Endothelial cell of umbilical vein (primary cell): ENCODE data around the gene SLC17A9. TPM values are rescaled to one million over a fixed set of nuclear protein-coding genes. Genes with fewer than 3 reads are reported as not detected.

Experiments
- BruUV-seq: library from RNA; stranded (reverse); fragments of 400-500 nt; replicated peaks from 2 replicates; lab custom pipeline; 2021; lab: Mats Ljungman, UMichigan
- CTCF ChIA-PET: fragments of 300-600, 350-600 bp; sonication (Branson Sonifier 250); formaldehyde crosslinking; loops from one replicate; lab custom pipeline; 2021; ENCODE audit warnings: antibody characterized with exemption, inconsistent platforms; lab: Charles Lee
- POLR2A ChIA-PET: fragments of 300-600, 350-600 bp; sonication (Branson Sonifier 250); formaldehyde crosslinking; loops from one replicate; lab custom pipeline; 2021; ENCODE audit warnings: antibody characterized with exemption, inconsistent platforms; lab: Charles Lee
- DNase-seq: peaks from one replicate; pipeline ENCODE4 v3.0.0-alpha.2; 2011; ENCODE audit warnings: low read depth, low spot score
- FAIRE-seq: peaks from 2 replicates; lab custom pipeline; 2011; peaks lifted over from hg19 to GRCh38; lab: Jason Lieb, UNC
- H2AFZ ChIP-seq: 2 replicates; pipeline ENCODE4 v1.6.0; 2012; ENCODE audit warnings: low read depth, low read length, control low read depth, inconsistent platforms
- H3K27ac ChIP-seq: 2 replicates; pipeline ENCODE4 v1.5.1; 2011; ENCODE audit warnings: low read depth, mild to moderate bottlenecking, control low read depth, low read length, moderate library complexity; ENCODE audit not compliant: insufficient read depth
- H3K27me3 ChIP-seq, 2 experiments: 2 replicates each; pipeline versions ENCODE4 v1.6.0 to v1.6.1; 2011; ENCODE audit warnings: low read length in 2 of 2, mixed read lengths in 1 of 2; ENCODE audit not compliant: control insufficient read depth in 2 of 2, insufficient read depth in 2 of 2
- H3K36me3 ChIP-seq, 2 experiments: 2 replicates in 1 of 2; 3 replicates in 1 of 2; pipeline ENCODE4 v1.5.1; 2011; ENCODE audit warnings: low read length in 2 of 2, mild to moderate bottlenecking in 1 of 2, moderate library complexity in 1 of 2; ENCODE audit not compliant: control insufficient read depth in 2 of 2, insufficient read depth in 2 of 2; ENCODE audit errors: extremely low read depth in 1 of 2
- H3K4me1 ChIP-seq: 3 replicates; pipeline ENCODE4 v1.5.1; 2011; ENCODE audit warnings: mild to moderate bottlenecking, low read length; ENCODE audit not compliant: control insufficient read depth, insufficient read depth; ENCODE audit errors: extremely low read depth
- H3K4me2 ChIP-seq: 2 replicates; pipeline ENCODE4 v1.6.1; 2011; ENCODE audit warnings: low read length, control low read depth, mixed read lengths; ENCODE audit not compliant: insufficient read depth
- H3K4me3 ChIP-seq, 3 experiments: fragments of 200-600 bp in 1 of 3; sonication (generic), shearing (Covaris generic) in 1 of 3; replicated peaks in 1 of 3; 2 replicates each; pipeline ENCODE4 v1.5.1; 2011 to 2016; ENCODE audit warnings: control low read depth in 3 of 3, low read length in 3 of 3, mild to moderate bottlenecking in 2 of 3, inconsistent platforms in 1 of 3, low read depth in 1 of 3, moderate library complexity in 1 of 3; ENCODE audit not compliant: insufficient read depth in 1 of 3
- H3K79me2 ChIP-seq: 2 replicates; pipeline ENCODE4 v1.6.0; 2012; ENCODE audit warnings: low read length, inconsistent platforms; ENCODE audit not compliant: control insufficient read depth, insufficient read depth
- H3K9ac ChIP-seq: replicated peaks from 2 replicates; pipeline ENCODE3; 2011; ENCODE audit warnings: low read length, control low read depth; ENCODE audit not compliant: insufficient read depth; ENCODE audit errors: extremely low read depth
- H3K9me1 ChIP-seq: replicated peaks from 3 replicates; pipeline ENCODE4 v1.6.0; 2011; ENCODE audit warnings: mild to moderate bottlenecking, low read length; ENCODE audit not compliant: control insufficient read depth, insufficient read depth; ENCODE audit errors: extremely low read depth
- H3K9me3 ChIP-seq: replicated peaks from 2 replicates; pipeline ENCODE4 v1.5.1; 2012; ENCODE audit warnings: low read length, inconsistent platforms; ENCODE audit not compliant: control insufficient read depth, insufficient read depth
- H4K20me1 ChIP-seq: replicated peaks from 2 replicates; pipeline ENCODE3; 2011; ENCODE audit warnings: mild to moderate bottlenecking, low read length; ENCODE audit not compliant: control insufficient read depth, insufficient read depth; ENCODE audit errors: extremely low read depth
- EZH2 ChIP-seq: IDR thresholded peaks from 2 replicates; pipeline ENCODE4 v1.6.1; 2012; ENCODE audit warnings: borderline replicate concordance, low read depth, mild to moderate bottlenecking, moderate library complexity, low read length, inconsistent platforms; ENCODE audit not compliant: severe bottlenecking
- FOS ChIP-seq: IDR thresholded peaks from 2 replicates; pipeline ENCODE4 v1.6.1; 2011; ENCODE audit warnings: mild to moderate bottlenecking, low read length, moderate library complexity, borderline replicate concordance; ENCODE audit not compliant: insufficient read depth
- GATA2 ChIP-seq: IDR thresholded peaks from 2 replicates; pipeline ENCODE4 v1.7.0; 2011; ENCODE audit warnings: low read depth, mild to moderate bottlenecking, moderate library complexity, mixed read lengths, low read length; ENCODE audit not compliant: insufficient read length, insufficient read depth
- JUN ChIP-seq: IDR thresholded peaks from 2 replicates; pipeline ENCODE4 v1.6.1; 2011; ENCODE audit warnings: borderline replicate concordance, low read depth; ENCODE audit not compliant: insufficient read length, insufficient read depth
- MYC ChIP-seq: IDR thresholded peaks from one replicate; pipeline ENCODE4 v1.6.1; 2011; ENCODE audit warnings: mild to moderate bottlenecking, low read depth, low read length
- POLR2A ChIP-seq: IDR thresholded peaks from 2 replicates; pipeline ENCODE4 v1.6.1; 2012; ENCODE audit warnings: low read depth, mild to moderate bottlenecking, control low read depth, low read length
- POLR2AphosphoS5 ChIP-seq: IDR thresholded peaks from 2 replicates; pipeline ENCODE4 v1.6.1; 2012; ENCODE audit warnings: low read depth, mild to moderate bottlenecking, control low read depth, low read length, moderate library complexity; ENCODE audit not compliant: insufficient read depth
- dilution Hi-C: fragments of 300-500 bp; cut with MboI; formaldehyde crosslinking; loops from one replicate; pipeline ENCODE4 v1.15.0; 2019; ENCODE audit warnings: low sequenced_read_pairs; ENCODE audit not compliant: extremely low pct_ligation_motif_present
- intact Hi-C: fragments of 100-400 bp; cut with micrococcal nuclease; formaldehyde crosslinking; loops from one replicate; pipeline ENCODE4 v1.10.0; 2022
- polyA plus RNA-seq, 4 experiments: library from polyadenylated mRNA; depleted of rRNA in 3 of 4; stranded (reverse) in 3 of 4; unstranded in 1 of 4; fragments of >200 nt; gene quantifications; 2 replicates each; pipeline versions ENCODE4 v1.2.1 to v1.2.3, GENCODE V29; 2011 to 2012; ENCODE audit warnings: missing spikeins in 1 of 4
- total RNA-seq: library from RNA; stranded (reverse); gene quantifications from 2 replicates; pipeline ENCODE4 v1.2.3, GENCODE V29; 2021
- TF ChIP-seq, protein P1 (sequence below), 2 donors: IDR thresholded peaks; 1 replicate in 1 of 2; 2 replicates in 1 of 2; pipeline ENCODE4 v1.5.1; 2011; ENCODE audit warnings: low read length in 2 of 2, mild to moderate bottlenecking in 2 of 2, moderate library complexity in 2 of 2, control low read depth in 1 of 2, inconsistent platforms in 1 of 2, low read depth in 1 of 2; ENCODE audit not compliant: insufficient read depth in 1 of 2; ENCODE audit errors: extremely low read depth in 1 of 2
- TF ChIP-seq, protein P2 (sequence below): IDR thresholded peaks from 2 replicates; pipeline ENCODE4 v1.6.1; 2011; ENCODE audit not compliant: insufficient read depth, insufficient read length

Gene SLC17A9
- total and polyA plus RNA-seq, 2 donors (not counting 3 experiments of a cell fraction or from before 2014, with no cell fraction given) = 38.2 to 44.5 TPM

DNA sequence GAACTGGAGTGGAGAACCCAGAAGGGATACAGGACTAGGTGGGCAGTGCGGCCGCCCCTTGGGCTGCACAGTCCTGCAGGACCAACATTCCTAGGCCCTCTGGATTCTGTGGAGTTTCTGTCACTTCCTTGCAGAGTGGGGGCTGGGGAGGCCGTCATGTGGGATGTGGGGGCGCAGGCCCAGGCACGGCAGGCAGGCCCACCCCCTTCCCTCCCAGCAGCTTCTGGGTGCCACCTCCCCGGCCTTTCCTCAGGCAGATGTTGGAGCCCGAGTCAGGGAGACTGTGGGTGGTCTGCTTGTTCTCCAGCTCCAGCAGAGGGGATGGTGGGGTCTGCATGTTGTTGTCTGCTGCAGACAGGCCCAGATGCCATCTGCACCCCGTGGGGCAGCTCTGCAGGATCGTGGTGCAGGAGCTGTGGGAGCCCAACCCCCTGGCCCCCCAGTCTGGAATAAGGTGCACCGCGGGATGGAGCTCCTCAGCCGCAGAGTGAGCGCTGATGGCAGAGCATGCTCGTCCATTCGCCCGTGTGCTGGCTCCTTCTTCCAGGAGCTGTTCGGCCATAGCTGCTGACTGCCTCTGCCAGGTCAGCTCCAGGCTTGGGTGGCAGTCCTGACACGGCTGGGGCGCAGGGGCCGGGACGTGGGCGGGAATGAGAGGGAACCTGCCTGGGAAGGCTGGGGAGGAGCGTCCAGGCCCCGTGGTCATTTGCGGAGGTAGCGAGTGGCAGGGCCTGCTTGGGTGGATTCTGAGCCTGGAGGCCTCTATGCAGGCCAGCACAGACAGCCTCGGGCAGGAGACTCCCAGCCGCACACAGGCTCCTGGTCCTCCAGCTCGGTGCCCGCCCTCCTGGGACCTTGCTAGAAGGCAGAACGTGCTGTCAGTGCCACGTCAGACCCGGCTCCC, 18.1 kb downstream of the SLC17A9 start:
- dilution Hi-C loops = no loop called here
- H3K4me1 ChIP-seq = no peaks in the 10 kb centered on the region
- H3K36me3 ChIP-seq = peaks cover 0 to 2% of the 10 kb centered on the region in 2 experiments
- no peaks in the 10 kb centered on the region for H3K79me2 ChIP-seq
- no peak overlapping the region for H3K9ac ChIP-seq
- H3K27me3 ChIP-seq = peaks cover 26% of the 10 kb centered on the region in 2 experiments
- H2AFZ ChIP-seq = no peak overlapping the region
- BruUV-seq = no TSS peak
- no peaks in the 10 kb centered on the region for H3K9me1 ChIP-seq
- H3K4me2 ChIP-seq = no peak overlapping the region
- FAIRE-seq (no peak), DNase-seq (no peak)
- H3K9me3 ChIP-seq = no peaks in the 10 kb centered on the region
- H4K20me1 ChIP-seq = no peaks in the 10 kb centered on the region
- POLR2A ChIA-PET = no interaction called here
- CTCF ChIA-PET = interaction anchor here (0.8 to 2.1 kb wide), 5 partner anchors 12 to 50 kb away, joined by 3 to 35 read pairs (median 3); no protein-coding TSS in a partner anchor
- H3K27ac ChIP-seq = no peak overlapping the region
- no peak overlapping the region for H3K4me3 ChIP-seq
- intact Hi-C loops = no loop called here
- TF ChIP-seq GATA2 (no peak), EZH2 (no peak), MYC (no peak), POLR2AphosphoS5 (no peak), JUN (no peak), FOS (no peak), POLR2A (no peak)
- TF ChIP-seq, protein P1, sequence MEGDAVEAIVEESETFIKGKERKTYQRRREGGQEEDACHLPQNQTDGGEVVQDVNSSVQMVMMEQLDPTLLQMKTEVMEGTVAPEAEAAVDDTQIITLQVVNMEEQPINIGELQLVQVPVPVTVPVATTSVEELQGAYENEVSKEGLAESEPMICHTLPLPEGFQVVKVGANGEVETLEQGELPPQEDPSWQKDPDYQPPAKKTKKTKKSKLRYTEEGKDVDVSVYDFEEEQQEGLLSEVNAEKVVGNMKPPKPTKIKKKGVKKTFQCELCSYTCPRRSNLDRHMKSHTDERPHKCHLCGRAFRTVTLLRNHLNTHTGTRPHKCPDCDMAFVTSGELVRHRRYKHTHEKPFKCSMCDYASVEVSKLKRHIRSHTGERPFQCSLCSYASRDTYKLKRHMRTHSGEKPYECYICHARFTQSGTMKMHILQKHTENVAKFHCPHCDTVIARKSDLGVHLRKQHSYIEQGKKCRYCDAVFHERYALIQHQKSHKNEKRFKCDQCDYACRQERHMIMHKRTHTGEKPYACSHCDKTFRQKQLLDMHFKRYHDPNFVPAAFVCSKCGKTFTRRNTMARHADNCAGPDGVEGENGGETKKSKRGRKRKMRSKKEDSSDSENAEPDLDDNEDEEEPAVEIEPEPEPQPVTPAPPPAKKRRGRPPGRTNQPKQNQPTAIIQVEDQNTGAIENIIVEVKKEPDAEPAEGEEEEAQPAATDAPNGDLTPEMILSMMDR (IDR thresholded peaks at IDR 0.05; ENCODE audit: extremely low read depth in 1 of 2, insufficient read depth in 1 of 2, low read depth in 1 of 2, low read length in 2 of 2) = no peak
- TF ChIP-seq, protein P2, sequence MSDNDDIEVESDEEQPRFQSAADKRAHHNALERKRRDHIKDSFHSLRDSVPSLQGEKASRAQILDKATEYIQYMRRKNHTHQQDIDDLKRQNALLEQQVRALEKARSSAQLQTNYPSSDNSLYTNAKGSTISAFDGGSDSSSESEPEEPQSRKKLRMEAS = no peak
